ENCODE results near the gene ZNF608.

Gene ZNF608

GRCh38 chr5:124755565-124755964 is 9.1 kb upstream of the ZNF608 start:
- no peak for DNase-seq (ENCODE audit: insufficient read length, low spot score)
- no peak for FAIRE-seq
- no peak for TF ChIP-seq POU2F2 (IDR thresholded peaks at IDR 0.05; ENCODE audit: low read depth, low read length)
- TF ChIP-seq PAX5 (IDR thresholded peaks at IDR 0.05; ENCODE audit: insufficient read depth, low read length, severe bottlenecking), result no peak
- no peak for TF ChIP-seq SPI1 (IDR thresholded peaks at IDR 0.05; ENCODE audit: low read depth, low read length)
- TF ChIP-seq TAF1 (IDR thresholded peaks at IDR 0.05; ENCODE audit: low read depth, low read length), result no peak
- no peak for TF ChIP-seq POLR2AphosphoS5 (IDR thresholded peaks at IDR 0.05; ENCODE audit: low read depth, low read length)
- TF ChIP-seq POLR2A (IDR thresholded peaks at IDR 0.05; ENCODE audit: low read depth, low read length), result no peak

GRCh38 chr5:124755041-124755440 is 8.6 kb upstream of the ZNF608 start:
- TF ChIP-seq POLR2AphosphoS5 (IDR thresholded peaks at IDR 0.05; ENCODE audit: low read depth, low read length) (no peak), SPI1 (IDR thresholded peaks at IDR 0.05; ENCODE audit: low read depth, low read length) (no peak), TAF1 (IDR thresholded peaks at IDR 0.05; ENCODE audit: low read depth, low read length) (no peak), PAX5 (IDR thresholded peaks at IDR 0.05; ENCODE audit: insufficient read depth, low read length, severe bottlenecking) (no peak), POU2F2 (IDR thresholded peaks at IDR 0.05; ENCODE audit: low read depth, low read length) (no peak), POLR2A (IDR thresholded peaks at IDR 0.05; ENCODE audit: low read depth, low read length) (no peak)
- no peak for DNase-seq (ENCODE audit: insufficient read length, low spot score)
- FAIRE-seq, result no peak

- DNase-seq (ENCODE audit: insufficient read length, low spot score) (no peak), FAIRE-seq (no peak)
- TF ChIP-seq SPI1 (IDR thresholded peaks at IDR 0.05; ENCODE audit: low read depth, low read length) (0 out of 2 replicates have a peak, but pooled peaks have one; percentile 7), PAX5 (IDR thresholded peaks at IDR 0.05; ENCODE audit: insufficient read depth, low read length, severe bottlenecking) (no peak)
Measured at GRCh38 chr5:124754206-124754927, 7.9 kb upstream of the ZNF608 start.

GRCh38 chr5:124752854-124753720 is 6.6 kb upstream of the ZNF608 start:
- FAIRE-seq, result no peak

GRCh38 chr5:124751031-124751430 is 4.6 kb upstream of the ZNF608 start:
- no peak for TF ChIP-seq TAF1 (IDR thresholded peaks at IDR 0.05; ENCODE audit: low read depth, low read length)
- no peak for TF ChIP-seq POLR2AphosphoS5 (IDR thresholded peaks at IDR 0.05; ENCODE audit: low read depth, low read length)
- TF ChIP-seq PAX5 (IDR thresholded peaks at IDR 0.05; ENCODE audit: insufficient read depth, low read length, severe bottlenecking), result no peak
- TF ChIP-seq SPI1 (IDR thresholded peaks at IDR 0.05; ENCODE audit: low read depth, low read length), result no peak
- no peak for TF ChIP-seq POLR2A (IDR thresholded peaks at IDR 0.05; ENCODE audit: low read depth, low read length)
- TF ChIP-seq POU2F2 (IDR thresholded peaks at IDR 0.05; ENCODE audit: low read depth, low read length), result no peak
- DNase-seq (ENCODE audit: insufficient read length, low spot score) (no peak), FAIRE-seq (no peak)

More at GRCh38 chr5:124752854-124753720, 6.6 kb upstream of the ZNF608 start:
- TF ChIP-seq POLR2AphosphoS5 (IDR thresholded peaks at IDR 0.05; ENCODE audit: low read depth, low read length), result no peak
- TF ChIP-seq PAX5 (IDR thresholded peaks at IDR 0.05; ENCODE audit: insufficient read depth, low read length, severe bottlenecking), result no peak
- TF ChIP-seq TAF1 (IDR thresholded peaks at IDR 0.05; ENCODE audit: low read depth, low read length), result no peak
- no peak for DNase-seq (ENCODE audit: insufficient read length, low spot score)

- FAIRE-seq, result peak; percentile 90
- peak; percentile 36 for DNase-seq (ENCODE audit: insufficient read length, low spot score)
Measured at GRCh38 chr5:124748687-124749594, 2.5 kb upstream of the ZNF608 start.

GRCh38 chr5:124747791-124748686 is 1.6 kb upstream of the ZNF608 start:
- peak; percentile 56 for TF ChIP-seq SPI1 (IDR thresholded peaks at IDR 0.05; ENCODE audit: low read depth, low read length)
- TF ChIP-seq POLR2AphosphoS5 (IDR thresholded peaks at IDR 0.05; ENCODE audit: low read depth, low read length), result no peak
- no peak for DNase-seq (ENCODE audit: insufficient read length, low spot score)
- FAIRE-seq, result peak; percentile 85

More at GRCh38 chr5:124748687-124749594, 2.5 kb upstream of the ZNF608 start:
- TF ChIP-seq SPI1 (IDR thresholded peaks at IDR 0.05; ENCODE audit: low read depth, low read length) (no peak), POLR2A (IDR thresholded peaks at IDR 0.05; ENCODE audit: low read depth, low read length) (peak; percentile 56; the same call in 1 of the 2 replicates), TAF1 (IDR thresholded peaks at IDR 0.05; ENCODE audit: low read depth, low read length) (peak; percentile 67; the same call in 1 of the 2 replicates), POU2F2 (IDR thresholded peaks at IDR 0.05; ENCODE audit: low read depth, low read length) (no peak), POLR2AphosphoS5 (IDR thresholded peaks at IDR 0.05; ENCODE audit: low read depth, low read length) (peak; percentile 26; the same call in 1 of the 2 replicates), PAX5 (IDR thresholded peaks at IDR 0.05; ENCODE audit: insufficient read depth, low read length, severe bottlenecking) (no peak)

- TF ChIP-seq SPI1 (IDR thresholded peaks at IDR 0.05; ENCODE audit: low read depth, low read length), result peak; percentile 45
- peak; percentile 44; the same call in 1 of the 2 replicates for TF ChIP-seq POLR2A (IDR thresholded peaks at IDR 0.05; ENCODE audit: low read depth, low read length)
- peak; percentile 21; the same call in 1 of the 2 replicates for TF ChIP-seq TAF1 (IDR thresholded peaks at IDR 0.05; ENCODE audit: low read depth, low read length)
- TF ChIP-seq POLR2AphosphoS5 (IDR thresholded peaks at IDR 0.05; ENCODE audit: low read depth, low read length), result no peak
- DNase-seq (ENCODE audit: insufficient read length, low spot score) (no peak), FAIRE-seq (peak; percentile 78)
Measured at GRCh38 chr5:124746916-124747790, 714 bp upstream of the ZNF608 start.

Measured in GM12891 (cell line).